ENCODE data around the gene GNL2. TPM values are rescaled to one million over a fixed set of nuclear protein-coding genes. Genes with fewer than 3 reads are reported as not detected.
A peak's percentile ranks its signal among the peaks of the same experiment; 100 is the strongest.
"Not testable (repeated sequence)": the region's sequence is repeated elsewhere in the genome, so short reads cannot be mapped to it uniquely, and the experiment has no call there.

Gene GNL2
- total and polyA plus RNA-seq, 8 donors = 42.6 to 152 (median 79.4) TPM; not detected in 1

DNA sequence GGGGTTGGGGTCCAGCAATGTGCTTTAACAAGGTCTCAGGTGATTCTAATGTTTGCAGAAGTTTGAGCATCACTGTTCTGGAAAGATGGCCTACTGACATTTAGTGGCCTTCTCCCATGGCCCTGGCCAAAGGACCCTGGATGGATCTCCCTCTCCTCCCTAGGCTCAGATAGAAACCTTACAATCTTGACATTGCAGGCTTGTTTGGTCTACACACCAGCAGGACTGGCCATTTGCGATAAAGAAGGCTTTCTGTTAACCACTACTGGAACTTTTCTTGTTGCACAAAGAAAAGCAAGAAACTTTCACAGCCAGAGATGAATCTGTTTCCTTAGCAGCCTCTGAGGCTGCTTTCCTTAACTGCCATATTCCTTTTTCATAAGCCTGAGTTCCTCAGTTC, 32.8 kb downstream of the GNL2 start:
- WGBS, 5 donors = 71 to 91% (median 80%) methylated on average over 1 of the region's 1 CpG
- no peak overlapping the region for H3K4me3 ChIP-seq
- no peak overlapping the region for H3K27ac ChIP-seq
- no peaks in the 10 kb centered on the region for H3K9me3 ChIP-seq
- H3K27me3 ChIP-seq = no peaks in the 10 kb centered on the region
- peaks cover 36 to 84% (median 69%) of the 10 kb centered on the region in 4 donors for H3K36me3 ChIP-seq
- intact Hi-C loops (cut with DNase I; ENCODE audit: low total_unique reads) = no loop called here
- DNase-seq = no peak
- peaks cover 0 to 17% (median 0%) of the 10 kb centered on the region in 4 donors for H3K4me1 ChIP-seq
- TF ChIP-seq CTCF (IDR thresholded peaks at IDR 0.05) (no peak), POLR2AphosphoS5 (IDR thresholded peaks at IDR 0.05) (no peak), POLR2A (IDR thresholded peaks at IDR 0.05) (no peak), EP300 (IDR thresholded peaks at IDR 0.05) (no peak)

GRCh38 chr1:37561133-37562132, 34.3 kb downstream of the GNL2 start:
- WGBS, 5 donors = 91 to 96% (median 94%) methylated on average over 17 to 21 of the region's 21 CpGs
- Histone ChIP-seq H3K4me3 (no peak overlapping the region), H3K4me1 (peaks cover 8 to 26% (median 13%) of the 10 kb centered on the region in 4 donors), H3K27ac (no peak overlapping the region), H3K36me3 (peaks cover 23 to 69% (median 53%) of the 10 kb centered on the region in 4 donors), H3K27me3 (no peaks in the 10 kb centered on the region), H3K9me3 (no peaks in the 10 kb centered on the region)
- DNase-seq = peak in 1 of 2 donors; percentile 37
- intact Hi-C loops (cut with DNase I; ENCODE audit: low total_unique reads) = no loop called here
- no peak for TF ChIP-seq EP300 (IDR thresholded peaks at IDR 0.05)
- peak in 2 of 7 experiments; percentile 21 to 33 for TF ChIP-seq CTCF (IDR thresholded peaks at IDR 0.05)

- TF ChIP-seq POLR2A (IDR thresholded peaks at IDR 0.05) (no peak), POLR2AphosphoS5 (IDR thresholded peaks at IDR 0.05) (no peak), CTCF (IDR thresholded peaks at IDR 0.05) (no peak), EP300 (IDR thresholded peaks at IDR 0.05) (no peak)
- no peak for DNase-seq
- H3K27me3 ChIP-seq = no peaks in the 10 kb centered on the region
- H3K36me3 ChIP-seq = peaks cover 14 to 60% (median 45%) of the 10 kb centered on the region in 4 donors
- intact Hi-C loops (cut with DNase I; ENCODE audit: low total_unique reads) = no loop called here
- WGBS, 5 donors = 71 to 81% (median 77%) methylated on average over 10 of the region's 10 CpGs
- no peaks in the 10 kb centered on the region for H3K9me3 ChIP-seq
- no peak overlapping the region for H3K27ac ChIP-seq
- H3K4me3 ChIP-seq = no peak overlapping the region
- peaks cover 13 to 24% (median 20%) of the 10 kb centered on the region in 4 donors for H3K4me1 ChIP-seq
Observed at GRCh38 chr1:37560401-37561132, 35.2 kb downstream of the GNL2 start.

DNA sequence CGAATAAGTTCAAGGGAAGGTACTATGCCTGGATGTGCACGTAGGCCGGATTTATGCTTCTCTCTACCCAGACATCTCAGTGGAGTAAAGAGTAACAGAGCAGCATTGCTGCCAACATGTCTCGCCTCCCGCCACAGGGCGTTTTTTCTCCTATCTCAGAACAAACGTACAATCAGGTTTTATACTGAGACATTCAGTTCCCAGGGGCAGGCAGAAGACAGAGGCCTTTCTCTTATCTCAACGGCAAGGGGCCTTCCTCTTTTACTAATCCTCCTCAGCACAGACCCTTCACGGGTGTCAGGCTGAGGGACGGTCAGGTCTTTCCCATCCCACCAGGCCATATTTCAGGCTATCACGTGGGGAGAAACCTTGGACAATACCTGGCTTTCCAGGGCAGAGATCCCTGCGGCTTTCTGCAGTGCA, 35.8 kb downstream of the GNL2 start:
- 62 to 78% (median 67%) methylated on average over 12 of the region's 12 CpGs for WGBS, 5 donors
- peaks cover 9 to 54% (median 39%) of the 10 kb centered on the region in 4 donors for H3K36me3 ChIP-seq
- DNase-seq; H3K9me3 ChIP-seq; H3K4me3 ChIP-seq; intact Hi-C loops (cut with DNase I; ENCODE audit: low total_unique reads); H3K27me3 ChIP-seq; H3K27ac ChIP-seq: not testable (repeated sequence)
- H3K4me1 ChIP-seq = peaks cover 13 to 24% (median 20%) of the 10 kb centered on the region in 4 donors

All from stomach (tissue), 9 donors.